Stomach smooth muscle (tissue), 2 donors: ENCODE results near the gene TBC1D5.
"Not testable (repeated sequence)": the region's sequence is repeated elsewhere in the genome, so short reads cannot be mapped to it uniquely, and the experiment has no call there.

Experiments
- H3K27ac ChIP-seq: one replicate; pipeline ENCODE4 v1.7.0; 2013; ENCODE audit warnings: mild to moderate bottlenecking, low read length, inconsistent platforms
- H3K27me3 ChIP-seq, 2 donors: one replicate each; pipeline ENCODE4 v1.7.0; 2013; ENCODE audit warnings: low read length in 2 of 2; ENCODE audit not compliant: insufficient read depth in 2 of 2, control insufficient read depth in 1 of 2
- H3K36me3 ChIP-seq, 2 donors: one replicate each; pipeline ENCODE4 v1.7.0; 2013; ENCODE audit warnings: low read length in 2 of 2; ENCODE audit not compliant: control insufficient read depth in 2 of 2, insufficient read depth in 2 of 2
- H3K4me1 ChIP-seq: one replicate; pipeline ENCODE4 v1.7.0; 2013; ENCODE audit warnings: low read length; ENCODE audit not compliant: control insufficient read depth, insufficient read depth
- H3K4me3 ChIP-seq, 2 donors: one replicate each; pipeline ENCODE4 v1.7.0; 2013; ENCODE audit warnings: low read length in 2 of 2
- H3K9ac ChIP-seq, 2 donors: one replicate each; pipeline ENCODE4 v1.7.0; 2013; ENCODE audit warnings: low read length in 2 of 2, mild to moderate bottlenecking in 1 of 2
- H3K9me3 ChIP-seq, 2 donors: one replicate each; pipeline ENCODE4 v1.7.0; 2013; ENCODE audit warnings: low read length in 2 of 2; ENCODE audit not compliant: control insufficient read depth in 2 of 2
- donor health status: healthy.
- donor health status: Pancreatic carcinoma.

Gene TBC1D5

GRCh38 chr3:17707813-17708543 is 34.5 kb downstream of the TBC1D5 start:
- Histone ChIP-seq H3K4me1 (no peaks in the 10 kb centered on the region), H3K27ac (no peak overlapping the region), H3K4me3 (no peak overlapping the region), H3K9ac (no peak overlapping the region), H3K36me3 (no peaks in the 10 kb centered on the region), H3K9me3 (no peaks in the 10 kb centered on the region), H3K27me3 (no peaks in the 10 kb centered on the region)

DNA sequence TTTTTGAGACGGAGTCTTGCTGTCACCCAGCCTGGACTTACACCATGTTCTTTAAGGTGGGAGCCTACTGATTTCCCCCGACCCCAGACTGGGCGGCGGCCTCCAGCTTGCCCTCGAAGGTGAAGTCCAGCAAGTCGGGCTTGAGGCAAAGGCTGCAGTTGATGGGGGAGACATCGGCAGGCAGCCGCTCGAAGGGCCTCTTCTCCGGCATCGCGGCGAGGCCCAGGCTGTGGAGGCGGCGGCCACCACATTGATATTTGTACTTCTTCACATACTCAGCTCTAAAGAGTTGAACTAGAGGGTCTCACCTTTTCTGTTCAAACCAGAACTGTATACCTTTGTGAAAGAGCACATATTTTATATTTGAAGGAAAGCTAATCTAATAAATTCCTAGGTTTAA is 36.4 kb downstream of the TBC1D5 start:
- H3K4me3 ChIP-seq, H3K27me3 ChIP-seq, H3K9ac ChIP-seq, H3K27ac ChIP-seq, H3K9me3 ChIP-seq, H3K4me1 ChIP-seq, H3K36me3 ChIP-seq: not testable (repeated sequence)

GRCh38 chr3:17699815-17700214 is 42.6 kb downstream of the TBC1D5 start:
- H3K36me3 ChIP-seq, H3K9ac ChIP-seq, H3K27me3 ChIP-seq, H3K4me3 ChIP-seq, H3K27ac ChIP-seq, H3K9me3 ChIP-seq, H3K4me1 ChIP-seq: not testable (repeated sequence)

GRCh38 chr3:17695665-17696064 is 46.8 kb downstream of the TBC1D5 start:
- H3K9ac ChIP-seq, H3K4me1 ChIP-seq, H3K27me3 ChIP-seq, H3K27ac ChIP-seq, H3K4me3 ChIP-seq, H3K9me3 ChIP-seq, H3K36me3 ChIP-seq: not testable (repeated sequence)

- not testable (repeated sequence) for H3K4me1 ChIP-seq, H3K27me3 ChIP-seq, H3K9me3 ChIP-seq, H3K9ac ChIP-seq, H3K36me3 ChIP-seq, H3K27ac ChIP-seq, H3K4me3 ChIP-seq
These were observed 48.8 kb downstream of the TBC1D5 start for GRCh38 chr3:17693670-17693999.

DNA sequence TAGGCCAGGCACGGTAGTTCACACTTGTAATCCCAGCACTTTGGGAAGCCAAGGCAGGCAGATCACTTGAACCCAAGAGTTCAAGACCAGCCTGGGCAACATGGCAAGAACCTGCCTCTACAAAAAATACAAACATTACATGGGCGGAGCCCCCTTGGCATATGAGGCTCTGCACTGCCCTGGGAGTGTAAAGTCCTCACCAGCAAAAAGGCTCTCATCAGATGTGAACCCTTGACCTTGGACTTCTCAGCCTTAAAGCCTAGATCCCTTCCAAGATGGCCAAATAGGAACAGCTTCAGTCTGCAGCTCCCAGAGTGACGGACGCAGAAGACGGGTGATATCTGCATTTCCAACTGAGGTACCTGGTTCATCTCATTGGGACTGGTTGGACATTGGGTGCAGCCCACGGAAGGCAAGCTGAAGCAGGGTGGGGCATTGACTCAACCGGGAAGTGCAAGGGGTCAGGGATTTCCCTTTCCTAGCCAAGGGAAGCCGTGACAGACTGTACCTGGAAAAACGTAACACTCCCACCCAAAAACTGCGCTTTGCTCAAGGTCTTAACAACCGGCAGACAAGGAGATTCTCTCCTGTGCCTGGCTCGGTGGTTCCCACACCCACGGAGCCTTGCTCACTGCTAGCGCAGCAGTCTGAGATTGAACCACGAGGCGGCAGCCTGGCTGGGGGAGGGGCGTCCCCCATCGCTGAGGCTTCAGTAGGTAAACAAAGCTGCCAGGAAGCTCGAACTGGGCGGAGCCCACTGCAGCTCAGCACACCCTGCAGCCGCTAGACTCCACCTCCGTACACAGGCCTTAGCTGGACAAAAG is 49.4 kb downstream of the TBC1D5 start:
- H3K27ac ChIP-seq, H3K4me1 ChIP-seq, H3K4me3 ChIP-seq, H3K27me3 ChIP-seq, H3K9me3 ChIP-seq, H3K9ac ChIP-seq, H3K36me3 ChIP-seq: not testable (repeated sequence)

GRCh38 chr3:17687566-17687965 is 54.9 kb downstream of the TBC1D5 start:
- H3K4me3 ChIP-seq: no peak overlapping the region
- H3K9me3 ChIP-seq: no peaks in the 10 kb centered on the region
- H3K4me1 ChIP-seq: no peaks in the 10 kb centered on the region
- H3K27me3 ChIP-seq: no peaks in the 10 kb centered on the region
- H3K36me3 ChIP-seq: no peaks in the 10 kb centered on the region
- no peak overlapping the region for H3K9ac ChIP-seq
- H3K27ac ChIP-seq: no peak overlapping the region

- Histone ChIP-seq H3K4me3 (no peak overlapping the region), H3K27ac (no peak overlapping the region), H3K9ac (no peak overlapping the region), H3K36me3 (no peaks in the 10 kb centered on the region), H3K4me1 (no peaks in the 10 kb centered on the region), H3K27me3 (no peaks in the 10 kb centered on the region), H3K9me3 (no peaks in the 10 kb centered on the region)
These were observed 55.8 kb downstream of the TBC1D5 start for GRCh38 chr3:17686613-17687012.

DNA sequence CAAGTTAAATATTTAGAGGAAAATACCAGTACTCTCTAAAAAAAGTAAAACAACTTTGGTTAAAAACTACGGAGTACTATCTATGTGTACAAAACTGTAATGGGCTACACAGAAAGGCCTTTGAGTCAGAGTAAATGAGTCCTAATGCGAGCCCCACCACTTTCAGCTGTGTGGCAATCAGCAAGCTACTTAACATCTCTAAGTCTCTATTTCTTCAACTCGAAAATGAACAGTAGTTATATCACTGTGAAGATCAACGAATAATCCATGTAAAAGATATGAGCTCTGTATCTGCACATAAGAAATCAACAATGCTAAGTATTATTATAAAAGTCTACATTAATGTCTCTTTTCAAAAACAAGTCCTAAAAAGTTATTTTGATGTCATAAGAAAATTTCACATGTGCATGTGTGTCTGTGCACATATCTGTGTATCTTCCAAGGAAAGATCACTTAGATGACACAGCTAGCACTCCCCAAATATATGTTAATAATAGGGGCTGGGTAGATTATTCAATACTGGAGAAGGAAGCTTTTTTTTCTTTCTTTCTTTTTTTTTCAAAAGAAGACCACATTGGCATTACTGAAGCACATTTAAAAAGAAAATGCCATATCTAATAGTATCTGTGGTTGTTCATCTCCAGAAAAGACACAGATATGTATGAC is 58.8 kb downstream of the TBC1D5 start:
- Histone ChIP-seq H3K27ac (no peak overlapping the region), H3K4me1 (no peaks in the 10 kb centered on the region), H3K9ac (no peak overlapping the region), H3K4me3 (no peak overlapping the region), H3K27me3 (no peaks in the 10 kb centered on the region), H3K9me3 (no peaks in the 10 kb centered on the region), H3K36me3 (no peaks in the 10 kb centered on the region)

GRCh38 chr3:17680530-17680929 is 61.9 kb downstream of the TBC1D5 start:
- Histone ChIP-seq H3K27me3 (no peaks in the 10 kb centered on the region), H3K9me3 (no peaks in the 10 kb centered on the region), H3K4me3 (no peak overlapping the region), H3K9ac (no peak overlapping the region), H3K4me1 (no peaks in the 10 kb centered on the region), H3K36me3 (no peaks in the 10 kb centered on the region), H3K27ac (no peak overlapping the region)
